Sigmoid colon (tissue), 4 donors: Measurements from ENCODE around the gene DSCAML1.

Experiments
- POLR2A ChIP-seq, 2 donors: fragments of 450-650 bp; IDR thresholded peaks; one replicate each; pipeline ENCODE4 v1.6.1; 2016; ENCODE audit warnings: antibody characterized with exemption in 2 of 2, mild to moderate bottlenecking in 2 of 2, moderate library complexity in 2 of 2
- POLR2AphosphoS5 ChIP-seq, 4 donors: sonication (generic); formaldehyde crosslinking; IDR thresholded peaks; one replicate each; pipeline ENCODE4 v1.6.1; 2017; ENCODE audit warnings: antibody characterized with exemption in 4 of 4

GRCh38 chr11:117817368-117818040 lies 20.5 kb upstream of the DSCAML1 start:
- TF ChIP-seq POLR2AphosphoS5 (IDR thresholded peaks at IDR 0.05) (peak in 3 of 4 donors; percentile 8 to 67 (median 38)), POLR2A (IDR thresholded peaks at IDR 0.05) (no peak)
